ENCODE results near the gene OPA1.

OPA1 gene

DNA sequence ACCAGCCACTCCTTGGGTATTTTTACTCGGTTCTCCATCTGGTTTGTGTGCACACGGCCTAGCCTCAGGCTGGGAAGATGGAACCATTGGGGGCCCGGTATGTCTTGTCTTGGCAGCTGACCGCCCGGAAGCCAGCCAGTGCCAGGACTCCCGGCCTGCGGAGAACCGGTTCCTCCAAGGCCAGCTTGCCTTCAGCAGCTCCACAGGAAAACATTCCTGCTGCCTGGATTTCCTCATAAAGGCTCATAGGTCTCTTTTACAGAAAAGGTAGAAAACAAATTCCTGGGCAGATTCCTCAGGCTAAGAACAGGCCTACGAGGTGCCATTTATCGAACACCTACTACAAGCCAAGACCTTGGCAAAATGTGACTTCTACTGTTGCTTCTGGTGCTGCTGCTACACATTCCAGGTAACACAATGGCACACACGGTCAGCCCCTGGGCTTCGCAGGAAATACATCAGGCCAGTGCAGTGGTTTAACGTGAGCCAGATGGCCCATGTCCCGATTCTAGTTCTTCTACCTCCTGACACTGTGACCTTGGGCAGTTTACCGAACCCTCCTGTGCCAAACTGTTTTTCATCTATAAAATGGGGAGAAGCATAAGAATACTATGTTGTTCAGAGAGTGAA, 141.8 kb downstream of the OPA1 start:
- H3K36me3 ChIP-seq (ENCODE audit: insufficient read depth, low read length): no peaks in the 10 kb centered on the region
- no peak overlapping the region for H3K9ac ChIP-seq (ENCODE audit: low read depth, low read length)
- peaks cover 6% of the 10 kb centered on the region; the same call in 1 of the 2 replicates for H3K4me1 ChIP-seq (ENCODE audit: insufficient read depth, low read length)
- H3K9me3 ChIP-seq (ENCODE audit: control insufficient read depth, insufficient read depth, low read length): no peaks in the 10 kb centered on the region

GRCh38 chr3:193735850-193736249, 142.8 kb downstream of the OPA1 start:
- Histone ChIP-seq H3K9me3 (ENCODE audit: control insufficient read depth, insufficient read depth, low read length) (no peaks in the 10 kb centered on the region), H3K4me1 (ENCODE audit: insufficient read depth, low read length) (peaks cover 6% of the 10 kb centered on the region; the same call in 1 of the 2 replicates), H3K9ac (ENCODE audit: low read depth, low read length) (no peak overlapping the region), H3K36me3 (ENCODE audit: insufficient read depth, low read length) (no peaks in the 10 kb centered on the region)

- Histone ChIP-seq H3K9ac (ENCODE audit: low read depth, low read length) (no peak overlapping the region), H3K4me1 (ENCODE audit: insufficient read depth, low read length) (peaks cover 6% of the 10 kb centered on the region; the same call in 1 of the 2 replicates), H3K36me3 (ENCODE audit: insufficient read depth, low read length) (no peaks in the 10 kb centered on the region), H3K9me3 (ENCODE audit: control insufficient read depth, insufficient read depth, low read length) (no peaks in the 10 kb centered on the region)
Observed at GRCh38 chr3:193736616-193737015, 143.6 kb downstream of the OPA1 start.

GRCh38 chr3:193737191-193737751, 144.3 kb downstream of the OPA1 start:
- no peaks in the 10 kb centered on the region for H3K36me3 ChIP-seq (ENCODE audit: insufficient read depth, low read length)
- H3K9me3 ChIP-seq (ENCODE audit: control insufficient read depth, insufficient read depth, low read length): no peaks in the 10 kb centered on the region
- H3K9ac ChIP-seq (ENCODE audit: low read depth, low read length): no peak overlapping the region
- 0 out of 2 replicates have a peak, but pooled peaks cover under 1% of the 10 kb centered on the region for H3K4me1 ChIP-seq (ENCODE audit: insufficient read depth, low read length)

DNA sequence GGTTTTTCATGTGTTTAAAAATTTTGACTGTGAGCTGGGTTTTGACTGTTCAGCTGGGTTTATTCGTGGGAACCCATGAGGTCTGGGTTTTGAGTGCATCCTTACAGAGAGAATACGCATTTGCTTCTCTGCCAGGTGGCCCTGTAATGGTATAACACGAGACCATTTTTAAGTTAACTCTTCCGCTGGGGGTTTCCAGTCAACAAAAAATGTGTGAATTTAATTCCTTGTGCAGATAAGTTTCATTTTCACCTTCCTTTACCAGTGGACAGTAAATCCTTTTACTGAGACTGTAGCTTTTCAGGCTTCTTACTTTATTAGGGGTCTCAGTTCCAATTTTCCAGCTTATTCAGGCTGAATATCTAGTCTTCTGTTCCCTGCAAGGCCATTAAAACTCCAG, 149.6 kb downstream of the OPA1 start:
- Histone ChIP-seq H3K9me3 (ENCODE audit: control insufficient read depth, insufficient read depth, low read length) (no peaks in the 10 kb centered on the region), H3K9ac (ENCODE audit: low read depth, low read length) (no peak overlapping the region), H3K36me3 (ENCODE audit: insufficient read depth, low read length) (no peaks in the 10 kb centered on the region), H3K4me1 (ENCODE audit: insufficient read depth, low read length) (peaks cover 25% of the 10 kb centered on the region)

DNA sequence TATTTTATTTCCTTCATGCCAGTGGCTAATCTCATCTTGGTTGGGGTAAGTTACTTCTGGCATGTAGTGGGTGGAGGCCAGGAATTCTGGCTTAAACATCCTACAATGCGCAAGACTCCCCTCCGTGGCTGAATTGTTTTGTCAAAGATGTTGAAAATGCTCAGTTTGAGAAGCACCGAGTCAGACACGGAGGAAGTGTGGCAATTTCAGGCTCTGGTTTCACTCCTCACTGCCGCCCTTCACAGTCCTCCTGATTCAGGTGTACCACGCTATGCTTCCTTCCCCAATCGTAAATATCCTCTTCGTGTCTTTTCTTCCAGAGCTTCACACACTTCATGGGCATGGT, 150.7 kb downstream of the OPA1 start:
- H3K36me3 ChIP-seq (ENCODE audit: insufficient read depth, low read length): no peaks in the 10 kb centered on the region
- no peak overlapping the region for H3K9ac ChIP-seq (ENCODE audit: low read depth, low read length)
- peaks cover 25% of the 10 kb centered on the region for H3K4me1 ChIP-seq (ENCODE audit: insufficient read depth, low read length)
- H3K9me3 ChIP-seq (ENCODE audit: control insufficient read depth, insufficient read depth, low read length): 0 out of 2 replicates have a peak, but pooled peaks cover 1% of the 10 kb centered on the region

DNA sequence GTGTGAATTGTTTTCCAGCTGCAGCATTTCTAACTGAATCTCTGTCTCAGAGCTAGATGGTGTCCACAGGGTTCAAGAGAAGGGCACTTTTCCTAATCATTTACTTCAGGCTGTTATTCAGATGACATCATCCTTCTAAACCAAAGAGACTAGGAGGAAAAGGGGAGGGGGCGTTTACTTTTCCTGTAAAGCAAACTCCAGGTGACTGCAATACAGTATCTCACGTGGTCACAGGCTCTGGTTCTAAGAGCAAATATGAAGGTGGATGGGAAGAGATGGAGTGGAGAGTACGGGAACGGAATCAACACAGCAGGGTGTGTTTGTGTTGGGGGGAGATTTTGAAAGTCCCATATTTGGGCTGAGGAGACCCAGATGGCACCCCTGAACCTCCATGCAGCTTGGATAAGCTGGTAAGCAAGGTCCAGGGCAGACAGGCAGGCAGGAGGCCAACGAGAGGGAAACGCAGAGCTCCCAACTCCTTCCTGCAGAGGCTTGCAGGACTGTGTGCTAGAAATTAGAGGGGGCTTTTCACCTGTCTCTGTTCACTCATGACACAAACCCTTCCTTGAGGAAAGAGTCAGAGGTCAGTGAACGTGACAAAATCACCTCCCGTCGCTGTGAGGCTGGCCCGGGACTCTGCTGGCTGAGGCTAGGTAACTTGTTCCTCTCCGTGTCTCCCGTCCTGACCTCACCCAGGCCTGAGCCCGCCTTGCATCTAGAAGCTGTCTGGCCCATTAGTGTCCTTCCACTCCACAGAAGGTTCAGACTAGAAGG, 151.2 kb downstream of the OPA1 start:
- H3K9ac ChIP-seq (ENCODE audit: low read depth, low read length): no peak overlapping the region
- no peaks in the 10 kb centered on the region for H3K36me3 ChIP-seq (ENCODE audit: insufficient read depth, low read length)
- peaks cover 25% of the 10 kb centered on the region for H3K4me1 ChIP-seq (ENCODE audit: insufficient read depth, low read length)
- 0 out of 2 replicates have a peak, but pooled peaks cover 2% of the 10 kb centered on the region for H3K9me3 ChIP-seq (ENCODE audit: control insufficient read depth, insufficient read depth, low read length)

GRCh38 chr3:193744822-193745684, 152.0 kb downstream of the OPA1 start:
- Histone ChIP-seq H3K9ac (ENCODE audit: low read depth, low read length) (no peak overlapping the region), H3K4me1 (ENCODE audit: insufficient read depth, low read length) (peaks cover 25% of the 10 kb centered on the region), H3K36me3 (ENCODE audit: insufficient read depth, low read length) (no peaks in the 10 kb centered on the region), H3K9me3 (ENCODE audit: control insufficient read depth, insufficient read depth, low read length) (0 out of 2 replicates have a peak, but pooled peaks cover 2% of the 10 kb centered on the region)

GRCh38 chr3:193746832-193747231, 153.8 kb downstream of the OPA1 start:
- H3K4me1 ChIP-seq (ENCODE audit: insufficient read depth, low read length): peaks cover 25% of the 10 kb centered on the region
- H3K9ac ChIP-seq (ENCODE audit: low read depth, low read length): no peak overlapping the region
- H3K36me3 ChIP-seq (ENCODE audit: insufficient read depth, low read length): no peaks in the 10 kb centered on the region

More at GRCh38 chr3:193746832-193747231, 153.8 kb downstream of the OPA1 start:
- 0 out of 2 replicates have a peak, but pooled peaks cover 2% of the 10 kb centered on the region for H3K9me3 ChIP-seq (ENCODE audit: control insufficient read depth, insufficient read depth, low read length)
